Mesodermal cell (in vitro differentiated cells): ENCODE measurements around the gene PRDM16.

ENCODE experiments used
- H3K27ac ChIP-seq: 2 replicates; pipeline ENCODE4 v1.7.0; 2013; ENCODE audit warnings: mild to moderate bottlenecking, low read depth, low read length, moderate library complexity; ENCODE audit not compliant: severe bottlenecking
- H3K36me3 ChIP-seq: 2 replicates; pipeline ENCODE4 v1.7.1; 2013; ENCODE audit warnings: mild to moderate bottlenecking, low read length, moderate library complexity; ENCODE audit not compliant: control insufficient read depth, insufficient read depth
- H3K4me1 ChIP-seq: one replicate; pipeline ENCODE4 v1.7.1; 2013; ENCODE audit warnings: mild to moderate bottlenecking, low read length; ENCODE audit not compliant: insufficient read depth, control insufficient read depth, poor library complexity, severe bottlenecking
- H3K4me3 ChIP-seq: 2 replicates; pipeline ENCODE4 v1.7.0; 2013; ENCODE audit warnings: low read length, control low read depth, mild to moderate bottlenecking; ENCODE audit not compliant: insufficient read depth, poor library complexity, severe bottlenecking; ENCODE audit errors: extremely low read depth
- H3K9me3 ChIP-seq: 2 replicates; pipeline ENCODE4 v1.7.1; 2013; ENCODE audit warnings: mild to moderate bottlenecking, low read length, moderate library complexity; ENCODE audit not compliant: control insufficient read depth
- WGBS, 2 experiments: methylation state at CpG; one replicate each; pipeline ENCODE4 v1.1.5; 2013; ENCODE audit warnings: missing lambda C conversion rate in 2 of 2; ENCODE audit not compliant: insufficient coverage in 2 of 2; 5-methylcytosine and 5-hydroxymethylcytosine counted together

Gene PRDM16

GRCh38 chr1:3078430-3078861 is 9.4 kb downstream of the PRDM16 start:
- WGBS, 2 experiments: 79 to 83% methylated on average over 10 to 13 of the region's 15 CpGs
- Histone ChIP-seq H3K4me3 (no peak overlapping the region), H3K9me3 (no peaks in the 10 kb centered on the region), H3K4me1 (peaks cover 7% of the 10 kb centered on the region), H3K27ac (no peak overlapping the region), H3K36me3 (no peaks in the 10 kb centered on the region)

GRCh38 chr1:3078871-3079270 is 9.9 kb downstream of the PRDM16 start:
- WGBS, 2 experiments: 89 to 95% methylated on average over 17 to 18 of the region's 24 CpGs
- H3K9me3 ChIP-seq: no peaks in the 10 kb centered on the region
- H3K27ac ChIP-seq: no peak overlapping the region
- peaks cover 4% of the 10 kb centered on the region for H3K4me1 ChIP-seq
- no peak overlapping the region for H3K4me3 ChIP-seq
- no peaks in the 10 kb centered on the region for H3K36me3 ChIP-seq

GRCh38 chr1:3079381-3080052 is 10.5 kb downstream of the PRDM16 start:
- no peaks in the 10 kb centered on the region for H3K4me1 ChIP-seq
- 89 to 95% methylated on average over 17 to 18 of the region's 18 CpGs for WGBS, 2 experiments
- no peak overlapping the region for H3K27ac ChIP-seq
- no peaks in the 10 kb centered on the region for H3K9me3 ChIP-seq
- no peaks in the 10 kb centered on the region for H3K36me3 ChIP-seq
- H3K4me3 ChIP-seq: no peak overlapping the region

GRCh38 chr1:3080053-3080955 is 11.3 kb downstream of the PRDM16 start:
- no peaks in the 10 kb centered on the region for H3K4me1 ChIP-seq
- no peak overlapping the region for H3K4me3 ChIP-seq
- 92 to 95% methylated on average over 38 to 39 of the region's 41 CpGs for WGBS, 2 experiments
- no peak overlapping the region for H3K27ac ChIP-seq
- no peaks in the 10 kb centered on the region for H3K36me3 ChIP-seq
- no peaks in the 10 kb centered on the region for H3K9me3 ChIP-seq

- Histone ChIP-seq H3K4me1 (no peaks in the 10 kb centered on the region), H3K9me3 (no peaks in the 10 kb centered on the region), H3K36me3 (no peaks in the 10 kb centered on the region), H3K4me3 (no peak overlapping the region), H3K27ac (no peak overlapping the region)
- 93 to 94% methylated on average over 19 to 20 of the region's 23 CpGs for WGBS, 2 experiments
Measured at GRCh38 chr1:3081171-3081683, 12.2 kb downstream of the PRDM16 start.

- no peaks in the 10 kb centered on the region for H3K9me3 ChIP-seq
- no peak overlapping the region for H3K4me3 ChIP-seq
- no peaks in the 10 kb centered on the region for H3K36me3 ChIP-seq
- no peak overlapping the region for H3K27ac ChIP-seq
- 84 to 87% methylated on average over 5 to 7 of the region's 8 CpGs for WGBS, 2 experiments
- no peaks in the 10 kb centered on the region for H3K4me1 ChIP-seq
Measured at GRCh38 chr1:3082051-3082450, 13.0 kb downstream of the PRDM16 start.

- 93 to 95% methylated on average over 40 to 42 of the region's 42 CpGs for WGBS, 2 experiments
- Histone ChIP-seq H3K9me3 (no peaks in the 10 kb centered on the region), H3K4me1 (no peaks in the 10 kb centered on the region), H3K4me3 (no peak overlapping the region), H3K36me3 (no peaks in the 10 kb centered on the region), H3K27ac (no peak overlapping the region)
Measured at GRCh38 chr1:3082571-3083516, 13.8 kb downstream of the PRDM16 start.

- no peak overlapping the region for H3K27ac ChIP-seq
- H3K4me3 ChIP-seq: no peak overlapping the region
- H3K4me1 ChIP-seq: no peaks in the 10 kb centered on the region
- H3K36me3 ChIP-seq: no peaks in the 10 kb centered on the region
- no peaks in the 10 kb centered on the region for H3K9me3 ChIP-seq
- WGBS, 2 experiments: 75 to 86% methylated on average over 14 to 16 of the region's 16 CpGs
Measured at GRCh38 chr1:3084154-3084553, 15.2 kb downstream of the PRDM16 start.

GRCh38 chr1:3084726-3085125 is 15.7 kb downstream of the PRDM16 start:
- no peak overlapping the region for H3K27ac ChIP-seq
- no peak overlapping the region for H3K4me3 ChIP-seq
- no peaks in the 10 kb centered on the region for H3K4me1 ChIP-seq
- H3K36me3 ChIP-seq: no peaks in the 10 kb centered on the region
- WGBS, 2 experiments: 82 to 90% methylated on average over 7 to 12 of the region's 12 CpGs
- H3K9me3 ChIP-seq: no peaks in the 10 kb centered on the region

- Histone ChIP-seq H3K4me1 (no peaks in the 10 kb centered on the region), H3K4me3 (no peak overlapping the region), H3K36me3 (no peaks in the 10 kb centered on the region), H3K9me3 (no peaks in the 10 kb centered on the region), H3K27ac (no peak overlapping the region)
- 71 to 76% methylated on average over 5 to 7 of the region's 8 CpGs for WGBS, 2 experiments
Measured at GRCh38 chr1:3085721-3086120, 16.7 kb downstream of the PRDM16 start.
